Measurements from ENCODE around the gene CALHM6.

GRCh38 chr6:116459927-116460326 lies 1.2 kb upstream of the CALHM6 start:
- no peak for TF ChIP-seq CTCF (IDR thresholded peaks at IDR 0.05)
- no peak for TF ChIP-seq POLR2A (IDR thresholded peaks at IDR 0.05; ENCODE audit: low read depth)
